Measurements from ENCODE around the gene CDC42BPA.

DNA sequence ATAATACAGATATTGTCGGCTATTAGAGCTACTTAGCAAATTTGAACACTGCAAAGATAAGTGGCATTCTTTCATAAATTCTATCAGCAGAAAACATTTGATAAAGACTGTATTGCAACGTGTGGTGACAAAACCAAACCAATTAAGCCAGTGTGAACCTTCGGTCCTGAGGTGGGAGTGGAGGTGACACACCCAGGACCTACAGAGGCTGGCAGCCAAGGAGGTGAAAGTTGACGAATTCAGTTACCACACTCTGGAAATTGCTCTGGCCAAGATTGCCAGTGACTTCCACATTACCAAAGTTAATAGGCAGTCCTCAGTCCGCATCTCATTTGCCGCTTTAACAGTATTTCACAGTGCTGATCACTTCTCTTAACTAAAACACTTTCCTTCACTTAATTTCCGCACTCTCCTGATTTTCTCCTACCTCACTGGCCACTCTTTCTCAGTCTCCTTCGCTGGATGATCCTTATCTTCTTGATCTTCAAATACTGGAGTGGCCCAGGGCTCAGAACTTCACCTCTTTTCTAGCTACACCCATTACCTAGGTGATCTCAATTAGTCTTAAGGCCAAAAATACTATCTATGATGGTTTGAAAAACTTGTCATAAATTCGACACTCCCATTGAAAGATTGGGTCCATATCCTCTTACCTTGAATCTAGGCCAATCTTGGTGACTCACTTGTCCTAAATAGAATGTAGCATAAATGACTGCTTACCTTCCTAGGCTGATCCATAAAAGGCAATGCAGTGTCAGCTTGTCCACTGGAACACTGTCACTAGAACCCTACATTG lies 5.1 kb upstream of the CDC42BPA start:
- TF ChIP-seq, protein P1, sequence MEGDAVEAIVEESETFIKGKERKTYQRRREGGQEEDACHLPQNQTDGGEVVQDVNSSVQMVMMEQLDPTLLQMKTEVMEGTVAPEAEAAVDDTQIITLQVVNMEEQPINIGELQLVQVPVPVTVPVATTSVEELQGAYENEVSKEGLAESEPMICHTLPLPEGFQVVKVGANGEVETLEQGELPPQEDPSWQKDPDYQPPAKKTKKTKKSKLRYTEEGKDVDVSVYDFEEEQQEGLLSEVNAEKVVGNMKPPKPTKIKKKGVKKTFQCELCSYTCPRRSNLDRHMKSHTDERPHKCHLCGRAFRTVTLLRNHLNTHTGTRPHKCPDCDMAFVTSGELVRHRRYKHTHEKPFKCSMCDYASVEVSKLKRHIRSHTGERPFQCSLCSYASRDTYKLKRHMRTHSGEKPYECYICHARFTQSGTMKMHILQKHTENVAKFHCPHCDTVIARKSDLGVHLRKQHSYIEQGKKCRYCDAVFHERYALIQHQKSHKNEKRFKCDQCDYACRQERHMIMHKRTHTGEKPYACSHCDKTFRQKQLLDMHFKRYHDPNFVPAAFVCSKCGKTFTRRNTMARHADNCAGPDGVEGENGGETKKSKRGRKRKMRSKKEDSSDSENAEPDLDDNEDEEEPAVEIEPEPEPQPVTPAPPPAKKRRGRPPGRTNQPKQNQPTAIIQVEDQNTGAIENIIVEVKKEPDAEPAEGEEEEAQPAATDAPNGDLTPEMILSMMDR (conservative IDR thresholded peaks at IDR 0.05 in 1 of 2, IDR thresholded peaks at IDR 0.05 in 1 of 2; ENCODE audit: extremely low read depth in 1 of 2, insufficient read depth in 1 of 2, low read depth in 1 of 2, low read length in 2 of 2), result no peak
- TF ChIP-seq EZH2 (IDR thresholded peaks at IDR 0.05; ENCODE audit: borderline replicate concordance, low read length), result no peak

Data from mammary epithelial cell (primary cell).